ENCODE results near the gene SPSB4. TPM values are rescaled to one million over a fixed set of nuclear protein-coding genes. Genes with fewer than 3 reads are reported as not detected.

SPSB4 gene
- total and polyA plus RNA-seq, 2 of the 13 experiments (the other 11 are each of a cell fraction or from before 2014, with no cell fraction given) = not detected

GRCh38 chr3:141148770-141149169 lies 97.6 kb downstream of the SPSB4 start:
- ChIA-PET CTCF (ENCODE audit: low intra/inter-chr PET ratio, low total read pairs) (no interaction called here), POLR2A (no interaction called here)
- Histone ChIP-seq H3K27ac (ENCODE audit: extremely low read length, insufficient read depth, low read length) (no peak overlapping the region), H3K9ac (ENCODE audit: insufficient read depth, low read depth, low read length) (no peak overlapping the region), H3K4me1 (ENCODE audit: insufficient read depth, low read length) (peaks cover 27% of the 10 kb centered on the region), H3K36me3 (replicated peaks in 1 of 2; ENCODE audit: control insufficient read depth in 1 of 2, insufficient read depth in 2 of 2, low read length in 2 of 2) (no peaks in the 10 kb centered on the region), H3K27me3 (ENCODE audit: control insufficient read depth in 1 of 2, insufficient read depth in 2 of 2, low read length in 2 of 2) (no peaks in the 10 kb centered on the region), H3K4me3 (replicated peaks in 1 of 3; ENCODE audit: insufficient read depth in 1 of 3, low read depth in 2 of 3, low read length in 3 of 3) (no peak overlapping the region), H3K79me2 (ENCODE audit: insufficient read depth, low read length) (no peaks in the 10 kb centered on the region), H4K20me1 (ENCODE audit: insufficient read depth, low read length) (no peaks in the 10 kb centered on the region), H2AFZ (ENCODE audit: low read length) (no peak overlapping the region), H3K4me2 (ENCODE audit: low read depth, low read length) (no peak overlapping the region), H3K9me3 (ENCODE audit: low read length) (no peaks in the 10 kb centered on the region)
- no TSS peak for BruUV-seq (replicated peaks)
- FAIRE-seq = no peak
- WGBS (ENCODE audit: low lambda C conversion rate) = 40% methylated on average over 2 of the region's 2 CpGs
- intact Hi-C loops (cut with micrococcal nuclease; ENCODE audit: unreplicated experiment) = no loop called here
- ATAC-seq = no peak
- in situ Hi-C loops (cut with HindIII; ENCODE audit: extremely low pct_ligation_motif_present, low pct_unique_long_range_greater_than_20kb) = no loop called here
- DNase-seq (ENCODE audit: low spot score) = no peak
- no peak for TF ChIP-seq EED (CRISPR knock-in tag; IDR thresholded peaks at IDR 0.05)
- no peak for TF ChIP-seq FOXA1 (IDR thresholded peaks at IDR 0.05)
- TF ChIP-seq FOXA1 (CRISPR knock-in tag; IDR thresholded peaks at IDR 0.05) = no peak
- no peak for TF ChIP-seq ATF2 (CRISPR knock-in tag; IDR thresholded peaks at IDR 0.05)
- no peak for TF ChIP-seq ZNF597 (CRISPR knock-in tag; IDR thresholded peaks at IDR 0.05)
- TF ChIP-seq ZNF547 (CRISPR knock-in tag; IDR thresholded peaks at IDR 0.05) = no peak
- TF ChIP-seq TBX2 (CRISPR knock-in tag; IDR thresholded peaks at IDR 0.05; ENCODE audit: borderline replicate concordance) = no peak
- TF ChIP-seq ZNF841 (CRISPR knock-in tag; IDR thresholded peaks at IDR 0.05; ENCODE audit: borderline replicate concordance) = no peak
- no peak for TF ChIP-seq REST (IDR thresholded peaks at IDR 0.05; ENCODE audit: borderline replicate concordance in 1 of 2, low read depth in 1 of 2, low read length in 2 of 2)
- TF ChIP-seq ZNF432 (CRISPR knock-in tag; IDR thresholded peaks at IDR 0.05; ENCODE audit: borderline replicate concordance) = no peak
- no peak for TF ChIP-seq ZNF280B (CRISPR knock-in tag; IDR thresholded peaks at IDR 0.05; ENCODE audit: borderline replicate concordance)
- no peak for TF ChIP-seq ZNF556 (CRISPR knock-in tag; IDR thresholded peaks at IDR 0.05; ENCODE audit: borderline replicate concordance)
- TF ChIP-seq TRIM22 (IDR thresholded peaks at IDR 0.05) = no peak
- no peak for TF ChIP-seq KLF11 (CRISPR knock-in tag; IDR thresholded peaks at IDR 0.05)
- no peak for TF ChIP-seq ZNF691 (CRISPR knock-in tag; IDR thresholded peaks at IDR 0.05; ENCODE audit: borderline replicate concordance, low read depth)
- TF ChIP-seq CBFB (CRISPR knock-in tag; IDR thresholded peaks at IDR 0.05) = no peak
